ENCODE results near the gene MAP3K5.

Gene MAP3K5

DNA sequence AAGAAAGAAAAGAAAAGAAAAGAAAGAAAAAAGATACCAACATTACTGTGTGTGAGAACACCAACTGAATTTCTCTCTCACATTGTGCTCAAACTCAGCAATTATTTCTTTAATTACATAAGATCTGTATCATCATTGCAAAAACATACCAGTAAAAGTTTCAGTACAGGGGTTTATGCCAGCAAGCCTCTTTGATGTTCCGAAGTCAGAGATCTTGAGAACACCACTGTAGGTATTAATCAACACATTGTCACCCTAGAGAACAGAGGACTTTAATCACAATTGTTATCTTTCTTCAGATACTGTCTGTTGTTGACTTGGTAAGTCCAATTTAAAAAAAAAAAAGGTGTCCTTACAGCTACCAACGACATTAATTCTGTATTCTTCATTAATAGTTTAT is 181.1 kb downstream of the MAP3K5 start:
- ATAC-seq, result no peak
- TF ChIP-seq, protein P1, sequence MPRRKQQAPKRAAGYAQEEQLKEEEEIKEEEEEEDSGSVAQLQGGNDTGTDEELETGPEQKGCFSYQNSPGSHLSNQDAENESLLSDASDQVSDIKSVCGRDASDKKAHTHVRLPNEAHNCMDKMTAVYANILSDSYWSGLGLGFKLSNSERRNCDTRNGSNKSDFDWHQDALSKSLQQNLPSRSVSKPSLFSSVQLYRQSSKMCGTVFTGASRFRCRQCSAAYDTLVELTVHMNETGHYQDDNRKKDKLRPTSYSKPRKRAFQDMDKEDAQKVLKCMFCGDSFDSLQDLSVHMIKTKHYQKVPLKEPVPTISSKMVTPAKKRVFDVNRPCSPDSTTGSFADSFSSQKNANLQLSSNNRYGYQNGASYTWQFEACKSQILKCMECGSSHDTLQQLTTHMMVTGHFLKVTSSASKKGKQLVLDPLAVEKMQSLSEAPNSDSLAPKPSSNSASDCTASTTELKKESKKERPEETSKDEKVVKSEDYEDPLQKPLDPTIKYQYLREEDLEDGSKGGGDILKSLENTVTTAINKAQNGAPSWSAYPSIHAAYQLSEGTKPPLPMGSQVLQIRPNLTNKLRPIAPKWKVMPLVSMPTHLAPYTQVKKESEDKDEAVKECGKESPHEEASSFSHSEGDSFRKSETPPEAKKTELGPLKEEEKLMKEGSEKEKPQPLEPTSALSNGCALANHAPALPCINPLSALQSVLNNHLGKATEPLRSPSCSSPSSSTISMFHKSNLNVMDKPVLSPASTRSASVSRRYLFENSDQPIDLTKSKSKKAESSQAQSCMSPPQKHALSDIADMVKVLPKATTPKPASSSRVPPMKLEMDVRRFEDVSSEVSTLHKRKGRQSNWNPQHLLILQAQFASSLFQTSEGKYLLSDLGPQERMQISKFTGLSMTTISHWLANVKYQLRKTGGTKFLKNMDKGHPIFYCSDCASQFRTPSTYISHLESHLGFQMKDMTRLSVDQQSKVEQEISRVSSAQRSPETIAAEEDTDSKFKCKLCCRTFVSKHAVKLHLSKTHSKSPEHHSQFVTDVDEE (CRISPR knock-in tag; IDR thresholded peaks at IDR 0.05), result no peak
- TF ChIP-seq TCF4 (CRISPR knock-in tag; IDR thresholded peaks at IDR 0.05; ENCODE audit: borderline replicate concordance) (no peak), ZFP3 (CRISPR knock-in tag; IDR thresholded peaks at IDR 0.05) (no peak), ISL1 (CRISPR knock-in tag; IDR thresholded peaks at IDR 0.05) (no peak)
- TF ChIP-seq, protein P2, sequence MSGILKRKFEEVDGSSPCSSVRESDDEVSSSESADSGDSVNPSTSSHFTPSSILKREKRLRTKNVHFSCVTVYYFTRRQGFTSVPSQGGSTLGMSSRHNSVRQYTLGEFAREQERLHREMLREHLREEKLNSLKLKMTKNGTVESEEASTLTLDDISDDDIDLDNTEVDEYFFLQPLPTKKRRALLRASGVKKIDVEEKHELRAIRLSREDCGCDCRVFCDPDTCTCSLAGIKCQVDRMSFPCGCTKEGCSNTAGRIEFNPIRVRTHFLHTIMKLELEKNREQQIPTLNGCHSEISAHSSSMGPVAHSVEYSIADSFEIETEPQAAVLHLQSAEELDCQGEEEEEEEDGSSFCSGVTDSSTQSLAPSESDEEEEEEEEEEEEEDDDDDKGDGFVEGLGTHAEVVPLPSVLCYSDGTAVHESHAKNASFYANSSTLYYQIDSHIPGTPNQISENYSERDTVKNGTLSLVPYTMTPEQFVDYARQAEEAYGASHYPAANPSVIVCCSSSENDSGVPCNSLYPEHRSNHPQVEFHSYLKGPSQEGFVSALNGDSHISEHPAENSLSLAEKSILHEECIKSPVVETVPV (CRISPR knock-in tag; IDR thresholded peaks at IDR 0.05), result no peak

DNA sequence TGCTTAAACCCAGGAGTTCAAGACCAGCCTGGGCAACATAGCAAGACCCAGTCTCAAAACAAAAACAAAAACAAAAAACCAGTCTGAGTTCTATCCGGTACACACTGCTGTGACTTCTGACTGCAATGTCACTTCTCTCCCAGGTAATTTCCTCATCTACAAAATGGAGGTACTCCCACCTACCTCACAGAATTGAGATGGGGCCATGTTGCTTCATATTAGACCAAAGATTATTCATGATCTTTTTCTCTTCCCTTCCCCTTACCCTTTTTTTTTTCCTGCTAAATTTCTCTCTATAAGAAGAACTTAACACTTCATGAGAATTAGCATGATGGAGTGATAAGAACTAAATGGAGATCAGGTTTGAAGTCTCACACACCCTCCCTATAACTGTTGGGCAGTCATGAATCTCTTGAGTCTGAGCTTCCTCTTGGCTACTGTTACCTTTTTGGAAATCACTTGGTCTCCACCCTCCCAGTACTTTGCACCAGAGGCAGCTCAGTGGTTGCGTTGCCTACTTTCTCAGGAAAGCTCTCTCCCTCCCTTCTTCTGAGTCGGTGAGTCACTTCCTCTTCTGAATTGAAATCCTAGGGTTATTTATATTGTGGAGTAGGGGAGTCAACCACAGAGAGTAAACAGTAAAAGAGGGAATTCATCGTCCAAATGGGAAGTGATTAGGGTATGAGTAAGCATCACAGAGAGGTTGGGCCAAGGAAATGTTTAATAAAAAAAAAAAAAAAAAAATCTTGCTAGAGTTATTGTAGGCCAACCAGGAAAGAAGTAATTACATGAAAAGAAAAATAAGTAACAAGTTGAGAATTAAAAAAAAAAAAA is 182.2 kb downstream of the MAP3K5 start:
- no peak for TF ChIP-seq TCF4 (CRISPR knock-in tag; IDR thresholded peaks at IDR 0.05; ENCODE audit: borderline replicate concordance)
- TF ChIP-seq ESRRG (CRISPR knock-in tag; IDR thresholded peaks at IDR 0.05), result no peak
- no peak for TF ChIP-seq ZC3H10 (CRISPR knock-in tag; IDR thresholded peaks at IDR 0.05)
- TF ChIP-seq ZFP30 (CRISPR knock-in tag; IDR thresholded peaks at IDR 0.05), result no peak
- TF ChIP-seq ZNF565 (CRISPR knock-in tag; conservative IDR thresholded peaks at IDR 0.05; ENCODE audit: low read depth), result no peak
- no peak for TF ChIP-seq PPARA (CRISPR knock-in tag; IDR thresholded peaks at IDR 0.05; ENCODE audit: borderline replicate concordance)
- no peak for TF ChIP-seq SNAI2 (CRISPR knock-in tag; IDR thresholded peaks at IDR 0.05)
- TF ChIP-seq GLIS3 (CRISPR knock-in tag; IDR thresholded peaks at IDR 0.05), result no peak
- TF ChIP-seq, protein P2 (CRISPR knock-in tag; IDR thresholded peaks at IDR 0.05), result no peak
- TF ChIP-seq, protein P3, sequence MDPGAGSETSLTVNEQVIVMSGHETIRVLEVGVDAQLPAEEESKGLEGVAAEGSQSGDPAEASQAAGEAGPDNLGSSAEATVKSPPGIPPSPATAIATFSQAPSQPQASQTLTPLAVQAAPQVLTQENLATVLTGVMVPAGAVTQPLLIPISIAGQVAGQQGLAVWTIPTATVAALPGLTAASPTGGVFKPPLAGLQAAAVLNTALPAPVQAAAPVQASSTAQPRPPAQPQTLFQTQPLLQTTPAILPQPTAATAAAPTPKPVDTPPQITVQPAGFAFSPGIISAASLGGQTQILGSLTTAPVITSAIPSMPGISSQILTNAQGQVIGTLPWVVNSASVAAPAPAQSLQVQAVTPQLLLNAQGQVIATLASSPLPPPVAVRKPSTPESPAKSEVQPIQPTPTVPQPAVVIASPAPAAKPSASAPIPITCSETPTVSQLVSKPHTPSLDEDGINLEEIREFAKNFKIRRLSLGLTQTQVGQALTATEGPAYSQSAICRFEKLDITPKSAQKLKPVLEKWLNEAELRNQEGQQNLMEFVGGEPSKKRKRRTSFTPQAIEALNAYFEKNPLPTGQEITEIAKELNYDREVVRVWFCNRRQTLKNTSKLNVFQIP (CRISPR knock-in tag; IDR thresholded peaks at IDR 0.05; ENCODE audit: borderline replicate concordance, low read depth), result no peak
- no peak for TF ChIP-seq ZNF8 (CRISPR knock-in tag; IDR thresholded peaks at IDR 0.05)
- TF ChIP-seq, protein P4, sequence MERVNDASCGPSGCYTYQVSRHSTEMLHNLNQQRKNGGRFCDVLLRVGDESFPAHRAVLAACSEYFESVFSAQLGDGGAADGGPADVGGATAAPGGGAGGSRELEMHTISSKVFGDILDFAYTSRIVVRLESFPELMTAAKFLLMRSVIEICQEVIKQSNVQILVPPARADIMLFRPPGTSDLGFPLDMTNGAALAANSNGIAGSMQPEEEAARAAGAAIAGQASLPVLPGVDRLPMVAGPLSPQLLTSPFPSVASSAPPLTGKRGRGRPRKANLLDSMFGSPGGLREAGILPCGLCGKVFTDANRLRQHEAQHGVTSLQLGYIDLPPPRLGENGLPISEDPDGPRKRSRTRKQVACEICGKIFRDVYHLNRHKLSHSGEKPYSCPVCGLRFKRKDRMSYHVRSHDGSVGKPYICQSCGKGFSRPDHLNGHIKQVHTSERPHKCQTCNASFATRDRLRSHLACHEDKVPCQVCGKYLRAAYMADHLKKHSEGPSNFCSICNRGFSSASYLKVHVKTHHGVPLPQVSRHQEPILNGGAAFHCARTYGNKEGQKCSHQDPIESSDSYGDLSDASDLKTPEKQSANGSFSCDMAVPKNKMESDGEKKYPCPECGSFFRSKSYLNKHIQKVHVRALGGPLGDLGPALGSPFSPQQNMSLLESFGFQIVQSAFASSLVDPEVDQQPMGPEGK (CRISPR knock-in tag; IDR thresholded peaks at IDR 0.05; ENCODE audit: borderline replicate concordance), result peak; percentile 21; the same call in 1 of the 2 replicates
- TF ChIP-seq, protein P5, sequence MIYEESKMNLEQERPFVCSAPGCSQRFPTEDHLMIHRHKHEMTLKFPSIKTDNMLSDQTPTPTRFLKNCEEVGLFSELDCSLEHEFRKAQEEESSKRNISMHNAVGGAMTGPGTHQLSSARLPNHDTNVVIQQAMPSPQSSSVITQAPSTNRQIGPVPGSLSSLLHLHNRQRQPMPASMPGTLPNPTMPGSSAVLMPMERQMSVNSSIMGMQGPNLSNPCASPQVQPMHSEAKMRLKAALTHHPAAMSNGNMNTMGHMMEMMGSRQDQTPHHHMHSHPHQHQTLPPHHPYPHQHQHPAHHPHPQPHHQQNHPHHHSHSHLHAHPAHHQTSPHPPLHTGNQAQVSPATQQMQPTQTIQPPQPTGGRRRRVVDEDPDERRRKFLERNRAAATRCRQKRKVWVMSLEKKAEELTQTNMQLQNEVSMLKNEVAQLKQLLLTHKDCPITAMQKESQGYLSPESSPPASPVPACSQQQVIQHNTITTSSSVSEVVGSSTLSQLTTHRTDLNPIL (CRISPR knock-in tag; IDR thresholded peaks at IDR 0.05; ENCODE audit: low read depth), result no peak
- TF ChIP-seq ARNTL (CRISPR knock-in tag; IDR thresholded peaks at IDR 0.05; ENCODE audit: borderline replicate concordance, low read depth), result no peak
- TF ChIP-seq ISL1 (CRISPR knock-in tag; IDR thresholded peaks at IDR 0.05), result peak; percentile 60
- TF ChIP-seq CSDC2 (CRISPR knock-in tag; IDR thresholded peaks at IDR 0.05), result no peak
- TF ChIP-seq ZFP3 (CRISPR knock-in tag; IDR thresholded peaks at IDR 0.05), result no peak
- TF ChIP-seq RARB (CRISPR knock-in tag; IDR thresholded peaks at IDR 0.05), result 0 out of 2 replicates have a peak, but pooled peaks have one; percentile 55
- TF ChIP-seq TOX (CRISPR knock-in tag; IDR thresholded peaks at IDR 0.05; ENCODE audit: borderline replicate concordance), result 0 out of 2 replicates have a peak, but pooled peaks have one; percentile 75
- TF ChIP-seq, protein P1 (CRISPR knock-in tag; IDR thresholded peaks at IDR 0.05), result no peak
- TF ChIP-seq ZNF70 (CRISPR knock-in tag; IDR thresholded peaks at IDR 0.05), result no peak
- TF ChIP-seq BACH2 (CRISPR knock-in tag; IDR thresholded peaks at IDR 0.05; ENCODE audit: borderline replicate concordance), result no peak
- ATAC-seq, result peak; percentile 89
